H9 (cell line): ENCODE results near the gene CCS. TPM values are rescaled to one million over a fixed set of nuclear protein-coding genes. Genes with fewer than 3 reads are reported as not detected.

Source experiments
- DNase-seq: peaks from one replicate; pipeline ENCODE4 v3.0.0-alpha.2; 2017
- H2AFZ ChIP-seq: one replicate; pipeline ENCODE4 v1.6.1; 2013; ENCODE audit warnings: mild to moderate bottlenecking, low read length, control low read depth, moderate library complexity
- H2AK5ac ChIP-seq: 2 replicates; pipeline ENCODE4 v1.6.1; 2013; ENCODE audit warnings: low read length, control low read depth, mixed read lengths; ENCODE audit not compliant: insufficient read length
- H2BK120ac ChIP-seq: one replicate; pipeline ENCODE4 v1.6.1; 2013; ENCODE audit warnings: low read depth, mild to moderate bottlenecking, low read length, control low read depth, inconsistent platforms; ENCODE audit not compliant: poor library complexity, severe bottlenecking
- H2BK12ac ChIP-seq: 2 replicates; pipeline ENCODE4 v1.6.1; 2013; ENCODE audit warnings: low read length, control low read depth, mixed read lengths, low read depth; ENCODE audit not compliant: insufficient read length
- H2BK15ac ChIP-seq: 2 replicates; pipeline ENCODE4 v1.6.1; 2013; ENCODE audit warnings: low read depth, low read length, control low read depth
- H2BK20ac ChIP-seq: one replicate; pipeline ENCODE4 v1.6.1; 2013; ENCODE audit warnings: low read depth, mild to moderate bottlenecking, low read length, control low read depth, inconsistent platforms; ENCODE audit not compliant: poor library complexity, severe bottlenecking
- H2BK5ac ChIP-seq: 2 replicates; pipeline ENCODE4 v1.6.1; 2013; ENCODE audit warnings: low read length, control low read depth, mixed read lengths; ENCODE audit not compliant: insufficient read length
- H3K14ac ChIP-seq: 2 replicates; pipeline ENCODE4 v1.6.1; 2013; ENCODE audit warnings: low read length, control low read depth; ENCODE audit not compliant: insufficient read depth
- H3K18ac ChIP-seq: 2 replicates; pipeline ENCODE4 v1.6.1; 2013; ENCODE audit warnings: low read depth, mild to moderate bottlenecking, mixed read lengths, low read length, control low read depth; ENCODE audit not compliant: insufficient read length
- H3K23ac ChIP-seq: 2 replicates; pipeline ENCODE4 v1.6.1; 2013; ENCODE audit warnings: low read length, control low read depth, mixed read lengths, low read depth; ENCODE audit not compliant: insufficient read length
- H3K23me2 ChIP-seq: 2 replicates; pipeline ENCODE4 v1.6.1; 2013; ENCODE audit warnings: low read depth, mild to moderate bottlenecking, mixed read lengths, low read length, control low read depth; ENCODE audit not compliant: insufficient read length, poor library complexity, severe bottlenecking
- H3K27ac ChIP-seq: 2 replicates; pipeline ENCODE4 v1.5.1; 2013; ENCODE audit warnings: low read length, control low read depth, mixed read lengths, low read depth; ENCODE audit not compliant: insufficient read length
- H3K27me3 ChIP-seq: 2 replicates; pipeline ENCODE4 v1.6.1; 2013; ENCODE audit warnings: low read length, control low read depth, inconsistent platforms; ENCODE audit not compliant: insufficient read depth
- H3K4ac ChIP-seq: 2 replicates; pipeline ENCODE4 v1.6.1; 2013; ENCODE audit warnings: low read depth, mild to moderate bottlenecking, control low read depth, inconsistent platforms, low read length, moderate library complexity
- H3K4me1 ChIP-seq: 2 replicates; pipeline ENCODE4 v1.6.1; 2013; ENCODE audit warnings: low read length, control low read depth, inconsistent platforms; ENCODE audit not compliant: insufficient read depth
- H3K4me2 ChIP-seq: 2 replicates; pipeline ENCODE4 v1.6.1; 2013; ENCODE audit warnings: low read length, control low read depth, mixed read lengths; ENCODE audit not compliant: insufficient read length, insufficient read depth
- H3K56ac ChIP-seq: 2 replicates; pipeline ENCODE4 v1.6.1; 2013; ENCODE audit warnings: low read depth, mild to moderate bottlenecking, mixed read lengths, low read length, control low read depth; ENCODE audit not compliant: insufficient read length
- H3K79me1 ChIP-seq: 2 replicates; pipeline ENCODE4 v1.6.1; 2013; ENCODE audit warnings: low read depth, mild to moderate bottlenecking, moderate library complexity, low read length, control low read depth, inconsistent platforms; ENCODE audit not compliant: insufficient read depth, poor library complexity, severe bottlenecking
- H3K79me2 ChIP-seq: 2 replicates; pipeline ENCODE4 v1.6.1; 2013; ENCODE audit warnings: low read length, control low read depth, inconsistent platforms; ENCODE audit not compliant: insufficient read depth
- H3K9ac ChIP-seq: 2 replicates; pipeline ENCODE4 v1.6.1; 2013; ENCODE audit warnings: low read length, control low read depth, mixed read lengths; ENCODE audit not compliant: insufficient read length; ENCODE audit errors: extremely low read depth
- H3K9me3 ChIP-seq: one replicate; pipeline ENCODE4 v1.6.1; 2013; ENCODE audit warnings: low read depth, low read length, inconsistent platforms; ENCODE audit not compliant: control insufficient read depth
- H3T11ph ChIP-seq: one replicate; pipeline ENCODE4 v1.6.1; 2013; ENCODE audit warnings: mild to moderate bottlenecking, low read length, control low read depth, inconsistent platforms
- H4K20me1 ChIP-seq: one replicate; pipeline ENCODE4 v1.6.1; 2013; ENCODE audit not compliant: control insufficient read depth, insufficient read length, insufficient read depth
- H4K5ac ChIP-seq: 2 replicates; pipeline ENCODE4 v1.6.1; 2013; ENCODE audit warnings: low read depth, mild to moderate bottlenecking, mixed read lengths, low read length, control low read depth; ENCODE audit not compliant: insufficient read length
- H4K8ac ChIP-seq: replicated peaks from 2 replicates; pipeline ENCODE4 v1.6.1; 2013; ENCODE audit warnings: low read length, control low read depth, mixed read lengths, low read depth; ENCODE audit not compliant: insufficient read length
- H4K91ac ChIP-seq: 2 replicates; pipeline ENCODE4 v1.6.1; 2013; ENCODE audit warnings: low read depth, mild to moderate bottlenecking, moderate library complexity, mixed read lengths, low read length, control low read depth; ENCODE audit not compliant: insufficient read length
- H3K27ac Mint-ChIP-seq, 3 experiments: 2 replicates in 2 of 3; 3 replicates in 1 of 3; pipeline ENCODE4 v1.8.0; 2020 to 2021; ENCODE audit warnings: mixed read lengths in 3 of 3, mild to moderate bottlenecking in 1 of 3, moderate library complexity in 1 of 3
- H3K27me3 Mint-ChIP-seq: 2 replicates; pipeline ENCODE4 v1.8.0; 2021; ENCODE audit warnings: low read depth, mild to moderate bottlenecking, moderate library complexity, mixed read lengths
- H3K36me3 Mint-ChIP-seq, 3 experiments: 2 replicates in 2 of 3; 3 replicates in 1 of 3; pipeline ENCODE4 v1.8.0; 2020 to 2021; ENCODE audit warnings: low read depth in 3 of 3, mixed read lengths in 3 of 3; ENCODE audit not compliant: insufficient read depth in 1 of 3
- H3K4me1 Mint-ChIP-seq, 2 experiments: 2 replicates each; pipeline ENCODE4 v1.8.0; 2020; ENCODE audit warnings: mixed read lengths in 2 of 2
- H3K4me3 Mint-ChIP-seq, 2 experiments: 2 replicates in 1 of 2; 3 replicates in 1 of 2; pipeline ENCODE4 v1.8.0; 2020 to 2021; ENCODE audit warnings: mild to moderate bottlenecking in 2 of 2, mixed read lengths in 2 of 2, moderate library complexity in 1 of 2
- H3K9me3 Mint-ChIP-seq, 2 experiments: 2 replicates in 1 of 2; 3 replicates in 1 of 2; pipeline ENCODE4 v1.8.0; 2020; ENCODE audit warnings: mild to moderate bottlenecking in 2 of 2, mixed read lengths in 2 of 2, moderate library complexity in 1 of 2
- CTCF ChIP-seq: fragments of 200-600 bp; sonication (generic); conservative IDR thresholded peaks from 3 replicates; pipeline ENCODE4 v1.8.0; 2021; ENCODE audit warnings: antibody characterized with exemption, mild to moderate bottlenecking
- WGBS: extraction: QIAGEN DNeasy Blood & Tissue Kit; methylation state at CpG from one replicate; pipeline ENCODE4 v1.1.7; 2013; ENCODE audit warnings: missing lambda C conversion rate, low lambda C conversion rate, mixed read lengths; ENCODE audit not compliant: insufficient read length; ENCODE audit errors: extremely low coverage; 5-methylcytosine and 5-hydroxymethylcytosine counted together
- total RNA-seq: library from RNA; stranded (reverse); gene quantifications from 2 replicates; pipeline ENCODE4 v1.2.1, GENCODE V29; 2021

Gene CCS
- total RNA-seq, 1 experiment from 2014 or later, result 61.1 TPM

GRCh38 chr11:66561178-66561974 lies 31.6 kb upstream of the CCS start:
- Histone ChIP-seq H2BK20ac (no peak overlapping the region), H3K4me2 (no peak overlapping the region), H3K23ac (no peak overlapping the region), H4K5ac (no peak overlapping the region), H2BK5ac (no peak overlapping the region), H3K79me2 (no peaks in the 10 kb centered on the region), H2BK15ac (no peak overlapping the region), H3K27me3 (no peaks in the 10 kb centered on the region), H3T11ph (no peak overlapping the region), H2AFZ (no peak overlapping the region), H2BK120ac (no peak overlapping the region), H3K23me2 (peaks cover 2% of the 10 kb centered on the region), H3K4me1 (no peaks in the 10 kb centered on the region), H2BK12ac (no peak overlapping the region), H3K4ac (no peak overlapping the region), H4K8ac (no peak overlapping the region), H3K79me1 (no peaks in the 10 kb centered on the region), H3K14ac (no peak overlapping the region), H3K9ac (no peak overlapping the region), H3K18ac (no peak overlapping the region), H3K56ac (no peak overlapping the region), H3K9me3 (no peaks in the 10 kb centered on the region), H2AK5ac (no peak overlapping the region), H4K91ac (no peak overlapping the region), H4K20me1 (no peaks in the 10 kb centered on the region), H3K27ac (no peak overlapping the region)
- peaks cover 6 to 8% of the 10 kb centered on the region in 2 experiments for H3K4me1 Mint-ChIP-seq
- no peak overlapping the region for H3K4me3 Mint-ChIP-seq
- H3K36me3 Mint-ChIP-seq, result peaks cover 17 to 72% (median 67%) of the 10 kb centered on the region in 3 experiments
- H3K9me3 Mint-ChIP-seq, result no peaks in the 10 kb centered on the region
- H3K27me3 Mint-ChIP-seq, result peaks cover 2% of the 10 kb centered on the region
- WGBS, result no CpG with 5 or more reads among the region's 14 CpGs
- no peak for TF ChIP-seq CTCF
- DNase-seq, result no peak
- no peak overlapping the region for H3K27ac Mint-ChIP-seq
